SK-N-SH (cell line): ENCODE data around the gene FRMD8. TPM values are rescaled to one million over a fixed set of nuclear protein-coding genes. Genes with fewer than 3 reads are reported as not detected.

Experiments
- CTCF ChIA-PET: fragments of 300-600, 350-600 bp; formaldehyde crosslinking; extraction: SDS; loops from one replicate; lab custom pipeline; 2021; lab: Yijun Ruan, JAX
- POLR2A ChIA-PET: fragments of 350-600 bp; sonication (Branson Sonifier 250); formaldehyde crosslinking; extraction: SDS; loops from one replicate; lab custom pipeline; 2020; ENCODE audit warnings: antibody characterized with exemption, inconsistent platforms; lab: Yijun Ruan, JAX
- DNase-seq: peaks from one replicate; pipeline ENCODE4 v3.0.0; 2012
- H2AFZ ChIP-seq: fragments of 200-600 bp; sonication (generic); 2 replicates; pipeline ENCODE4 v1.8.1; 2016; ENCODE audit warnings: antibody characterized with exemption, mild to moderate bottlenecking, low read depth
- H3F3A ChIP-seq: fragments of 200-600 bp; sonication (generic); replicated peaks from 2 replicates; pipeline ENCODE3; 2016; ENCODE audit warnings: antibody characterized with exemption, mild to moderate bottlenecking; ENCODE audit not compliant: insufficient read depth
- H3K27ac ChIP-seq, 2 experiments: fragments of 200-500 bp in 1 of 2; fragments of 200-600 bp in 1 of 2; sonication (Bioruptor generic) in 1 of 2; sonication (generic), shearing (Covaris generic) in 1 of 2; 2 replicates each; pipeline versions ENCODE4 v1.5.1 to v1.6.1; 2014 to 2016; ENCODE audit warnings: low read depth in 2 of 2, inconsistent platforms in 1 of 2, low read length in 1 of 2, mild to moderate bottlenecking in 1 of 2, mixed read lengths in 1 of 2
- H3K27me3 ChIP-seq: fragments of 200-600 bp; sonication (generic), shearing (Covaris generic); 2 replicates; pipeline ENCODE4 v1.6.1; 2016; ENCODE audit warnings: mixed run types; ENCODE audit not compliant: insufficient read depth
- H3K36me3 ChIP-seq, 2 experiments: fragments of 200-500 bp in 1 of 2; fragments of 200-600 bp in 1 of 2; sonication (Bioruptor generic) in 1 of 2; sonication (generic) in 1 of 2; replicated peaks in 1 of 2; 2 replicates each; pipeline versions ENCODE3 to v1.5.1; 2014 to 2016; ENCODE audit warnings: low read length in 1 of 2, mild to moderate bottlenecking in 1 of 2; ENCODE audit not compliant: insufficient read depth in 2 of 2, control insufficient read depth in 1 of 2
- H3K4me1 ChIP-seq, 2 experiments: fragments of 200-500 bp in 1 of 2; fragments of 200-600 bp in 1 of 2; sonication (Bioruptor generic) in 1 of 2; sonication (generic), shearing (Covaris generic) in 1 of 2; 2 replicates each; pipeline versions ENCODE4 v1.5.1 to v1.6.1; 2014 to 2016; ENCODE audit warnings: low read depth in 1 of 2, low read length in 1 of 2, mixed run types in 1 of 2; ENCODE audit not compliant: insufficient read depth in 2 of 2, control insufficient read depth in 1 of 2
- H3K4me2 ChIP-seq: fragments of 200-600 bp; sonication (generic), shearing (Covaris generic); 2 replicates; pipeline ENCODE4 v1.6.1; 2017; ENCODE audit warnings: mixed run types
- H3K4me3 ChIP-seq, 2 experiments: fragments of 200-500 bp in 1 of 2; fragments of 200-600 bp in 1 of 2; sonication (Bioruptor generic) in 1 of 2; sonication (generic), shearing (Covaris generic) in 1 of 2; 2 replicates each; pipeline versions ENCODE4 v1.5.1 to v1.8.1; 2014 to 2016; ENCODE audit warnings: low read depth in 2 of 2, inconsistent platforms in 1 of 2, low read length in 1 of 2, mild to moderate bottlenecking in 1 of 2, mixed read lengths in 1 of 2, moderate library complexity in 1 of 2
- H3K79me2 ChIP-seq: fragments of 200-600 bp; sonication (generic); 2 replicates; pipeline ENCODE4 v1.8.1; 2017; ENCODE audit warnings: mild to moderate bottlenecking; ENCODE audit not compliant: insufficient read depth
- H3K9ac ChIP-seq: fragments of 200-600 bp; sonication (generic); 2 replicates; pipeline ENCODE4 v1.6.1; 2017; ENCODE audit warnings: mixed run types
- H3K9me2 ChIP-seq: fragments of 200-600 bp; sonication (generic); 2 replicates; pipeline ENCODE4 v1.6.1; 2017; ENCODE audit warnings: mixed run types
- H3K9me3 ChIP-seq: fragments of 200-600 bp; sonication (generic); 2 replicates; pipeline ENCODE4 v1.6.1; 2017; ENCODE audit warnings: mixed run types, mild to moderate bottlenecking, moderate library complexity
- H4K20me1 ChIP-seq: fragments of 200-600 bp; sonication (generic); 2 replicates; pipeline ENCODE4 v1.6.1; 2017; ENCODE audit warnings: mild to moderate bottlenecking, mixed run types; ENCODE audit not compliant: insufficient read depth
- CHD2 ChIP-seq: fragments of 150-350 bp; IDR thresholded peaks from 2 replicates; pipeline ENCODE4 v1.6.1; 2018; ENCODE audit warnings: low read length; ENCODE audit not compliant: partially characterized antibody
- ELF1 ChIP-seq: IDR thresholded peaks from 2 replicates; pipeline ENCODE4 v1.4.0; 2012
- FOXM1 ChIP-seq: IDR thresholded peaks from 2 replicates; pipeline ENCODE4 v1.4.0; 2012; ENCODE audit warnings: low read depth, mild to moderate bottlenecking
- JUND ChIP-seq: IDR thresholded peaks from 2 replicates; pipeline ENCODE4 v1.4.0; 2012
- POLR2AphosphoS5 ChIP-seq: IDR thresholded peaks from 2 replicates; pipeline ENCODE4 v1.6.1; 2012; ENCODE audit warnings: low read depth, low read length
- ZBTB33 ChIP-seq: IDR thresholded peaks from 2 replicates; pipeline ENCODE4 v1.4.0; 2012; ENCODE audit warnings: low read depth, borderline replicate concordance
- WGBS: methylation state at CpG from one replicate; pipeline ENCODE4 v1.1.6; 2017; ENCODE audit warnings: low lambda C conversion rate; 5-methylcytosine and 5-hydroxymethylcytosine counted together
- polyA plus RNA-seq, 3 experiments: library from polyadenylated mRNA; depleted of rRNA; stranded (reverse); fragments of >200 nt; gene quantifications; 2 replicates each; pipeline ENCODE4 v1.2.3, GENCODE V29; 2012

Gene FRMD8
- polyA plus RNA-seq, 1 of the 3 experiments (the other 2 are of a cell fraction), result 19.0 TPM

GRCh38 chr11:65439331-65440181 is 53.1 kb downstream of the FRMD8 start:
- H3K9me3 ChIP-seq, result no peaks in the 10 kb centered on the region
- H2AFZ ChIP-seq, result no peak overlapping the region
- 87% methylated on average over 7 of the region's 7 CpGs for WGBS
- POLR2A ChIA-PET, result interaction anchor here (0.7 to 1.0 kb wide), 2 partner anchors 15 to 18 kb away, joined by 3 to 4 read pairs; no protein-coding TSS in a partner anchor
- H3K4me2 ChIP-seq, result peak overlapping the region; percentile 49; the same call in 1 of the 2 replicates
- H4K20me1 ChIP-seq, result peaks cover 99% of the 10 kb centered on the region
- DNase-seq, result no peak
- no peaks in the 10 kb centered on the region for H3K9me2 ChIP-seq
- peak overlapping the region in 1 of 2 experiments; percentile 100; a peak in 3 of 4 replicates for H3K27ac ChIP-seq
- peak; percentile 47; the same call in 1 of the 2 replicates for TF ChIP-seq POLR2AphosphoS5
- no peak for TF ChIP-seq FOXM1
- no peaks in the 10 kb centered on the region for H3K27me3 ChIP-seq
- H3F3A ChIP-seq, result peaks cover 99% of the 10 kb centered on the region
- peak overlapping the region; percentile 24; the same call in 1 of the 2 replicates for H3K9ac ChIP-seq
- CTCF ChIA-PET, result no interaction called here
- H3K79me2 ChIP-seq, result peaks cover 98% of the 10 kb centered on the region
- no peak overlapping the region for H3K4me3 ChIP-seq
- peaks cover 3 to 24% of the 10 kb centered on the region in 2 experiments; a peak in 3 of 4 replicates for H3K4me1 ChIP-seq
- H3K36me3 ChIP-seq, result peaks cover 59 to 92% of the 10 kb centered on the region in 2 experiments

DNA sequence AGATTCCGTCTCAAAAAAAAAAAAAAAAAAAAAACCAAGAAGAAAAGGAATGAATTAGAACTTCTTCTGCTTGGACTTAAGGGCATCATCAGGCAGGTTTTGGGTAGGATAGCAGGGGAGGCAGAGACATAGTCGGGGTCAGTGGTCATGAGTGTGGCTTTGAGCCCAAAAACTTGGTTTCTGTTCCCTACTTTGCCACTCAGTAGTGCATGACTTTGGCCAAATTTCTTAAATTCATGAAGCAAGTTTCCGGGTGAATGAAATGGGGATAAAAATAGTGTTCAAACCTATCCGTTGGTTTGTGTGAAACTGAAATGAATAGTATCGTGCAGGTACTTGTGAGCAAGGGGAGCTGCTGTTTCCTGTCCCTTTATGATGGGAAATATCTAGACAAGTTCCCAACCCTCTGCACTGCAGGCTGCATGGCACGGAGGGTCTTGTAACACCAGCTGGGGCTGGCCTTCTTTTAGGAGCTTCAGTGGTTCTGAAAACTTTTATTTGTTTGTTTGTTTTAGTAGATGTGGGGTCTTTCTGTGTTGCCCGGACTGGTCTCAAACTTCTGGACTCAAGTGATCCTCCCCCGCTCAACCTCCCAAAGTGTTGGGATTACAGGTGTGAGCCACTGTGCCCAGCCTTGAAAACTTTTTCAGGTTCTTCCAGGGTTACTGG is 54.5 kb downstream of the FRMD8 start:
- ChIA-PET POLR2A (interaction anchor here (0.7 to 1.0 kb wide), 2 partner anchors 22 to 62 kb away, joined by 4 read pairs; no protein-coding TSS in a partner anchor), CTCF (interaction anchor here (2.7 kb wide), 1 partner anchor 25 kb away, joined by 9 read pairs; no protein-coding TSS in a partner anchor)
- WGBS, result 84% methylated on average over 8 of the region's 8 CpGs
- Histone ChIP-seq H2AFZ (no peak overlapping the region), H3K4me3 (no peak overlapping the region), H4K20me1 (peaks cover 99% of the 10 kb centered on the region), H3K36me3 (peaks cover 52 to 85% of the 10 kb centered on the region in 2 experiments), H3K9ac (peak overlapping the region; percentile 29; the same call in 1 of the 2 replicates), H3K79me2 (peaks cover 86% of the 10 kb centered on the region), H3K9me2 (no peaks in the 10 kb centered on the region), H3K9me3 (no peaks in the 10 kb centered on the region), H3K4me2 (peak overlapping the region; percentile 48; the same call in 1 of the 2 replicates), H3K27ac (peak overlapping the region; percentile 1 to 100; a peak in 3 of 4 replicates), H3K27me3 (no peaks in the 10 kb centered on the region), H3K4me1 (peaks cover 3 to 20% of the 10 kb centered on the region in 2 experiments; a peak in 3 of 4 replicates), H3F3A (peaks cover 99% of the 10 kb centered on the region)
- peak; percentile 31; the same call in 1 of the 2 replicates for TF ChIP-seq JUND
- peak; percentile 52 for TF ChIP-seq POLR2AphosphoS5
- no peak for TF ChIP-seq ELF1
- DNase-seq, result no peak

DNA sequence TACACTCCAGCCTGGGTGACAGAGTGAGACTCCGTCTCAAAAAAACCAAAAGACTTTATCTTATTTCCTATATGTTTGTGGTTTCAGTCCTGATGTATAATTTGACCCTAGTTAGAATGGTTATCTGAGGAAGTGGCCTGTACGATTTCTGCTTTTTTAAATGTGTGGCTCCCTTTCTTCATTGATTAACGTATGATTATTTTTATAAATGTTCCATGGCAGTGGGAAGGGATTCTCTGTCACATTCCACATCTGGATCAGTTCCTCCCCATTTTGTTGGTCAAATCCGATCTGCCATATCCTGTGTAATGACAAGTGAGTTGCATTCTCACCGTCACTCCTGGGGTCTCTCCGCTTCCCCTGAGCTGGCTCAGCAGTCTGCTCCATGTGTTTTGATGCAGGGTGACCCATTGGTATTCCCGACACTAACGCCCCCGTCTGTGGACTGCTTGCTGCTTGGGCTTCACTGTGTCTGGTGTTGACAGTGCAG is 56.5 kb downstream of the FRMD8 start:
- Histone ChIP-seq H2AFZ (no peak overlapping the region), H3K4me2 (peak overlapping the region; percentile 34; the same call in 1 of the 2 replicates), H3K4me1 (peaks cover 0 to 19% of the 10 kb centered on the region in 2 experiments; a peak in 2 of 4 replicates), H3K9me3 (no peaks in the 10 kb centered on the region), H3K4me3 (no peak overlapping the region), H3K36me3 (peaks cover 34 to 67% of the 10 kb centered on the region in 2 experiments), H3F3A (peaks cover 99% of the 10 kb centered on the region), H3K27me3 (no peaks in the 10 kb centered on the region), H3K79me2 (peaks cover 67% of the 10 kb centered on the region), H3K27ac (peak overlapping the region; percentile 53 to 100), H3K9me2 (no peaks in the 10 kb centered on the region), H4K20me1 (peaks cover 100% of the 10 kb centered on the region), H3K9ac (peak overlapping the region; percentile 29; the same call in 1 of the 2 replicates)
- 87% methylated on average over 9 of the region's 9 CpGs for WGBS
- ChIA-PET POLR2A (interaction anchor here (0.6 to 2.5 kb wide), 5 partner anchors 10 to 71 kb away, joined by 3 to 15 read pairs (median 7); partner anchors contain the start of gene NEAT1), CTCF (interaction anchor here (0.5 to 2.7 kb wide), 2 partner anchors 27 to 39 kb away, joined by 3 to 9 read pairs; no protein-coding TSS in a partner anchor)
- no peak for DNase-seq
- TF ChIP-seq ZBTB33, result no peak
- no peak for TF ChIP-seq CHD2
- peak; percentile 50; the same call in 1 of the 2 replicates for TF ChIP-seq POLR2AphosphoS5
